Spleen (tissue), 7 donors: ENCODE results near the gene GRIK4.

Source experiments
- CTCF ChIP-seq, 11 experiments: fragments of 200-600 bp in 7 of 11; fragments of 450-650 bp in 4 of 11; sonication (generic) in 4 of 11; IDR thresholded peaks in 8 of 11; conservative IDR thresholded peaks in 3 of 11; 1 replicate in 7 of 11; 2 replicates in 4 of 11; pipeline versions ENCODE4 v1.4.0 to v1.8.0; 2016 to 2021; ENCODE audit warnings: antibody characterized with exemption in 11 of 11, inconsistent platforms in 4 of 11, mild to moderate bottlenecking in 1 of 11
- POLR2A ChIP-seq, 3 donors: fragments of 450-650 bp; IDR thresholded peaks; one replicate each; pipeline ENCODE4 v1.5.1; 2017; ENCODE audit warnings: antibody characterized with exemption in 3 of 3, mild to moderate bottlenecking in 1 of 3
- POLR2AphosphoS5 ChIP-seq, 3 donors: sonication (generic); formaldehyde crosslinking; IDR thresholded peaks; one replicate each; pipeline ENCODE4 v1.5.1; 2017; ENCODE audit warnings: antibody characterized with exemption in 3 of 3
- donor health status: DM: no; HTN: no; CAD: no; lungs with moderate emphysema.
- donor health status: DM: no; HTN: no; CAD: no.
- donor health status: DM: no; HTN: no; CAD: no.

- TF ChIP-seq CTCF (IDR thresholded peaks at IDR 0.05 in 8 of 11, conservative IDR thresholded peaks at IDR 0.05 in 3 of 11) (no peak), POLR2AphosphoS5 (IDR thresholded peaks at IDR 0.05) (peak in 1 of 3 donors; percentile 12), POLR2A (IDR thresholded peaks at IDR 0.05) (no peak)
These were observed 6.3 kb downstream of the GRIK4 start for GRCh38 chr11:120517801-120518291.
